ENCODE results near the gene JPH4.

The JPH4 gene

DNA sequence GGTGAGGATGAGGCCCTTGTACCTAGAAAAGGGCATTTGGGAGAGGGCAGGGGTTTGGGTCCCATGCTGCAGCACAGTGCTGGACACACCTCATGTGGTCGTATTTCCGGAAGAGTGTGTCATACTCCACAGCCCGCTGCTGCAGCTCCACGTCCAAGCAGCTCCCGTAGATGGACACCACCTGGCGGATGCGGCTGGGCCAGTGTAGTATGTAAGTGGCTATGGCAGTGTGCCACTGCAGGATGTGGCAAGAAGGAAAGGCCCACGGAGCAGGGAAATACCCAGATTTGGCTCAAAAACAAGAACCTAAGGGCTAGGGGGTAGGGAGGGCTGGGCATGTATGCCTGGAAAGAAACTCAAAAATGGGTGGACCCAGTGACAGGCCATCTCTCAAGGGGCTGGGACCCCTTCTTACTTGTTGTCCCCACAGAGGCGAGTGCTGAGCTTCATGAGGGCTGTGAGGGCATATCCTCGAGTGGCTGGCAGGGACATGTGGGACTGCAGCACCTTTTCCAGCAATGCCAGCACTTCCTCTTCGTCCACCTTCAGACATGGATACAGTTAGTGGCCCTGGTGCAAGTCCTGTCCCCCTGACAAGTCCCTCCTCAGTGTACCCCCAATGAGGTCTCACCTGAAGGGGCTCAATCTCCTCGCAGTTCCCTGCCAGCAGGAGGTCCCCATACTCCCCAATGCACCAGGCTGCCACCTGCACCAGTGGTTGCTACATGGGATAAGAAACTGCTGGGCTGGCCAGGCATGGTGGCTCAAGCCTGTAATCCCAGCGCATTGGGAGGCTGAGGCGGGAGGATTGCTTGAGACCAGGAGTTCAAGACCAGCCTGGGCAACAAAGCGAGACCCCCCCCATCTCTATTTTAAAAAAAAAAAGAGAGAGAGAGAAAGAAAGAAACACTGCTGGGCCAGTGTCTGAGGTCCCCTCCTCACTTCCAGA lies 16.4 kb downstream of the JPH4 start:
- DNase-seq: no peak

- DNase-seq: no peak
Observed at GRCh38 chr14:23561259-23561658, 17.3 kb downstream of the JPH4 start.

DNA sequence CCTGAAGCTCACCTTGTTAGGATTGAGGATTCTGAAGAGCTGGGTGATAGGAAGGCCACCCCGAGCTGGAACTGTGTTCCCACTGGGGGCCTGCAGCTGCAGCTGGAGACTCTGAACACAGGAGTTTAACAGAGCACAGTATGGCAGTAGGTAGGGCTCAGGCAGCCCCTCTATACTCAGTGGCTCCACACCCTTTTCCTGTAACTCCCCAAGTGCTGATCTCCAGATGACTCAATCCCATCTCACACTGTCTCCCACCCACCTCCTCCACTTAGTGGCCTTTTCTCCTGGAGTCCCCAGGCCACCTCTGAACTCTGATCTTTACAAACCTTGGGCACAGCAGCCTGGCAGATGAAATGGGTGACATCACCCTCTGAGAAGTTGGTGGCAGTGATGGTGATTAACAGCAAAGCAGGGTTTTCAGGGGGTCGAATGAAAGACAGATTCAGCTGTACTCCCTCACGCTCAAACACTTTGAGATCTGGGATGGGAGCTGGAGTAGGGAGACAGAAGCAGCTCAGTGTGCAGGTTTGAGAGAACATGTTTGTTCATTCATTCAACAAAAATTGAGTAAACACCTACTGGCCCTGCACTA lies 18.6 kb downstream of the JPH4 start:
- DNase-seq: no peak

GRCh38 chr14:23559010-23559925 lies 19.3 kb downstream of the JPH4 start:
- peak in 1 of 2 experiments; percentile 33 for DNase-seq

DNA sequence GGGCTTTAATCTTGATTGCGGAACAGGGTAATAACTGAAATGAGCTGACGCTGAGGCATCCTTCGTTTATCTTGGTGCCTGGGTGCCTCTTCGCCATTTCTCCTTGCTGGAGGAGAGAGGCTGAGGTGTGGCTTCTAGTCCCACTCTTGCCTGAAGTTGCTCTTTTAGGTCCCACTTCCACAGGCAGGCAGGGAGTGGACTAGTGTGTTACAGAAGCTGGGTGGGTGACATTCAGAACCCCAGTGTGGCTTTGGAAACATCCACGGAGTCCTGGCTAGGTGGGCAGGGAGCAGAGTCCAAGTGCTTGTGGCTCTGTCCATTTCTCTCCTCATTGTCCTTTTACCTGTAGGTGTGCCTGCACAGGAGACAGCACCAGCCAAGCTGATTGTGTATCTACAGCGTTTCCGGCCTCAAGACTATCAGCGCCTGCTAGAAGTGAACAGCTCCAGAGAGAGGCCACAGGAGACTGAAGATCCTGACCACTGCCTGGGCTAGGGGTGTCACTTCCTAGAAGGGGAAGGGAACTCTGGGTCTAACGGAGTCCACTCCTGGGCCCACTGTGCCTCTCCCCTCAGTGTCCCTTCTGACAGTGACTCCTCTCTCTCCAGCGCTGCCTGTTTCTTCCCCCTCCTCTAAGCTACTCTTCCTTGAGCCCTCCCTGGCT lies 20.1 kb downstream of the JPH4 start:
- no peak for DNase-seq

- DNase-seq: no peak
Observed at GRCh38 chr14:23557946-23558345, 20.6 kb downstream of the JPH4 start.

- no peak for DNase-seq
Observed at GRCh38 chr14:23557521-23557920, 21.1 kb downstream of the JPH4 start.

GRCh38 chr14:23556700-23557440 lies 21.7 kb downstream of the JPH4 start:
- no peak for DNase-seq

DNA sequence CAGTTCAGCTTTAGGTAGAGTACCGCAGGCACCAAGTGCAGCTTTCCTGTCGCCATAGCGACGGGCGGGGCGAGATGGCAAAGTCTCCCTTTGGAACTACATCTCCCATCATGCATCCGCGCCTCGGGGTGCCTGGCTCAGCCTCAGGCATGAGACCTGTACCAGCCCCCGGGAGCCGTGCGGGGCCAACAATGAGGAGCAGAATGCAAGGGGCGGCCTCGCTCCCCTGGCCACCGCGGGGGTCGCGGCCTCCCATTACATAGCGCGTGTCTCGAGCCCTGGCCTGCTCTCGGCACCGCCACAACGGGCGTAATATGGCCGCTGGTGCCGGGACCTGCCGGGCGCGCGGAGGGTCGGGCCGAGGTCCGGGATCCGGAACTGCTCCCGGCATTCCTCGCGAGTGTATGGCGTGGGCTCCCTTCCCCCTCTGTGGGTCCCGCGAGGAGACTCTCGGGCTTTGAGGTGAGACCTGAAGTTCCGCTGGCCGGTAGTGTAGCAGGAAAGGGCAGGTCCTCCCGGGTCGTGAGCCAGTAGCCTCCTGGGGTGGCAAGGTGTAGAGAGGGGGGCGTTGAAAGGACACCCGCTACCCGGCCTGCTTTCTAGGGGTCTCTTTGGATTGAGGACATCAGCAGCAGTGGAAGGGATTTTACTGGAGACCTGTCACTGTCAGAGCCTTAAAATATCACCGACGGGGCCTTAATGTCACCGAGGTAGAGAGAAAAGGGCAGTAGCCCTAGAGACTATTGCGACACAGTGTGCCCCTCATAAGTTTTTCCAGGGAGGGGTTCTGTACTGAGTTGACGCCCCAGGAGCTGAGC lies 22.5 kb downstream of the JPH4 start, which contains the start of gene THTPA:
Gene THTPA (plus strand): TSS at position 390 of the 818 bp plus-strand sequence. CDS start 487 bp downstream, outside the sequence.
- peak; percentile 74 to 84 for DNase-seq

DNA sequence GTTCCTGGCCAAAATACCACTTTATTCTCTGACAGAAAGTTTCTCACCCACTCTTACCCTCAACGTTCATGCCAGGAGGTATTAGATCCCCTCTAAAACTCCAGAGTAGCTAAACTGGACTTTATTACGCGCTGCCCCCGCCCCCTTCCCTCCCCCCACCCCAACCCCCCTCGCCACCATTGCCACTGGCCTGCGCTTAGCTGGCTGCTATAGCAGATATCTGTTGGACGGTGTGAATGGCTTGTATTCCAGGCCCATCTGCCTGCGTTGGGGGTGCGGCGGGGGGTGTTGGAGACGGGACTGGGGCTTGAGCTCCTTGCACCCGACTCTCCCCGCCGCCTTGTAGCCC lies 23.1 kb downstream of the JPH4 start:
- no peak for DNase-seq

DNA sequence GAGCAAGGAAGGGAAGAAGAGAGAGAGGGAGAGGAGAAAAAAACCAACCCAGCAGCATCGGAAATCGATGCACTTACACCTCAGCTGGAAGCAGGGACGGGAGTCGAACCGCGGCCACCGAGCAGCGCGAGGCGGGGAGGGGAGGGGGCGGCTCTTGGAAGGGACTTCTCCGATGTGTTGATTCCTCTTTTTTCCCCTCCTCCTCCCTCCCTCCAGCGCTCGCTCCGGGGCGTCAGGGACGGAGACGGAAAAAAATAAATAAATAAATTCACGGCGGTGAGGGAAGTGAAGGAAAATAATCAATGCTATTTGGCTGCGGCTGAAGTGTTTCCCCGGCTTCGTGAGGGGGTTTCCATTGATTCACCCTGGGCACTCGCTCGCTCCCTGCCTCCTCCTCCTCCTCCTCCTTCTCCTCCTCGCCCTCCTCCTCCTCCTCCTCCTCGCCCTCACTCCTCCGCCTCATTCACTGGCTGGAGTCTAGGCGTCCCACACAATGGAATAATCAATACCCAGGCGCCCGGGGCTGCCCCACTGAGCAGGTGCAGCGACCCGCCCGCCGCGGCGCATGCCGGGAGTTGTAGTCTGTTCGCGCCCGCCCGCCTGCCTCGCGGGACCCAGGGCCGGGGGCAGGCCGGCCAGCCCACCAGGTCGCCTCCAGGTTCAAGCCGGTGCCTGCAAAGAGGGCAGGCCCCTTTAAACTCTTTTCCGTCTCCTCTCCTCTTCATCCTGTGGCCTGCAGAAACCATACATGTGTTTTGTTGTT lies 27.1 kb downstream of the JPH4 start, which contains the start of gene ZFHX2:
Gene ZFHX2 (minus strand): TSS at position 500 of the 763 bp plus-strand sequence. CDS start 16,440 bp downstream, outside the sequence.
- peak; percentile 45 to 73 for DNase-seq

- no peak for DNase-seq
Observed at GRCh38 chr14:23550812-23551265, 27.8 kb downstream of the JPH4 start.

DNA sequence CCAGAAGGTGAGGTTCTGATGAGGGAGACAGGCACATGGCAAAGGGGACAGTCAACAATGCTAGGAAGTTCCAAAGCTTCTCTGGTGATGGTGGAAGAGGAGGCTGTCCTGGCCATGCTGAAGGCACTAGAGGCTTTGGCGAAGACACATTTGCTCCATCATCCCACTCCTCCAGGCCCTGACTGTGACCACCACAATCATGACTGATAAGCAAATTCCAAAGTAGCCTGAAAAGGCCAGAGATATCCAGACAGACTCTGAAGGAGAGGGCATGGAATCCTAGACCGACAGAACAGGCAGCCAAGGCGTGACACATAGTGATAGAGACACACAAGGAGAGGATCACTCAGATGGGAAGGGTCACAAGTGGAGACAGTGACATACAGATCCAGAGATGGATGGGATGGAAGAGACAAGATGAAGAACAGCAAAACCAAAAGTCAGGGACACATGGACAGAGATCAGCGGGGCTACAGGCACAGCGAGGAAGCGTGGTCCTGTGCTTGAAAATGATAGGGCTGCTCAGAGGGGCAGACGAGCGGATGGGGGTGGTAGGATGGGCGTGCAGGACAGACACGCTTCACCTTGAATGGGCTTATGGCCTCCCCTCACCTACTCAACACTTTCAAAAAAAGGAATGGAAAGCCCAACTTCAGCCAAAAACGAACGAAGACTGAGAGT lies 28.3 kb downstream of the JPH4 start:
- no peak for DNase-seq

DNA sequence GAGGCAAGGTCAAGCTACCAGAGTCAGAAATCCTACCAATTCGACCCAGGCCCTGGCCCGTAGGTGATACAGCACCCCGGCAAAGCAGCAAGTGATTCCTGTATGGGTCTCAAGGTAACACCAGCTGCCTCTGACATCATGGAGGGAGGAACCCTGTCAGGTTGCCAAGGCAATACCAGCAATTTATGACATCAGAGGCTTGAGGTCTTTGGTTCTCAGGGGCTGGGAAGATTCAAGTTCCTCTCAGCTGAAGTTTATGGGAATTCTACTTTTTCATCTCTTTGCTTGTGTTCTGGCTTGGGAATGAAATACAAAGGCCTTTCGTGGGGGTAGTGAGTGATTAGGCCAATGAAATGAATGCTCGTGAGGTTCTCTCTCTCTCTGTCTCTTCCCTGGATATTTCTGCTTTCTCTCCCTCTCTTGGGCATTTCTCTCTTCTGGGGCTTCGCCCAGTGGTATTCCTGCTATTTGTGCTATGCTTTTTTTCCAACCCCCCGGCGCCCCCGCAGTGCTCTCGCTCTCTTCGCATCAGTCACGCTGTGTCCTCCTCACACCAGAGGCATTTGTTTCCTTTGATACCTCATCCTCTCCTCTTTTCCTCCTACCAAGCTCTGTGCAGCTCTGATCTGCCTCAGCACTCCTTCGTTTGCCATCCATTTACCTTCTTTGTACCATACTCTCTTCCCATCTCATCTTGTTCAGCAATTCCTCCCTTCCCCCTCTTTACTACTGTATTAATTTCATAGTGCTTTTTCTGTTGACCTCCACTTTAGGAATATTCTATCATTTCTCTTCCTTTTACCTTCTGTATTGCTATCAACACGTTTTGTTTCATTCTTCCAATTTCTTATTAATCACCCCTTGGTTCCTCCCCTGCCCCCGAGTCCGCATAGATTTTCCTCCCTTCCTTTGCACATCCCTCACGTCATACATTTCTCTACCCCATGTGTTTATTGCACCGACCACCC lies 30.0 kb downstream of the JPH4 start:
- no peak for DNase-seq

DNA sequence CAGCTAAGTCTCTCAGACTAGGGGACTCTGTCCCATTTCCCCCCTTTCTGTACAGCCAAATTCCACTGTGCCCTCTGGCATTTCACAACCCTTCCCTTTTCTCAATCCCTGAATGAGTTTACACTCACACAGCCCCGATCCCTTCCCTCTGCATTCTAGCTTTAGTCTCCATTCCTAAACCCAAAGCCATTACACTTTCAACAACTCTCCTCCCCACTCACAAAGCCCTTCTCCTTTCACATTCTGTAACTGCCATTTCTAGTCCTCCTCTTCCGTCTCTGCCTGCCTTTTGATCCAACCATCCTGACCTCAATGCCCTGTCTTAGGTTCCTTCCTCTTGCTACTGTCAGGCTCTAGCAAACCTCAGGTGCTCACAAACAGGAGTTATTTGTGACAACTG lies 30.7 kb downstream of the JPH4 start:
- no peak for DNase-seq

- DNase-seq: no peak
Observed at GRCh38 chr14:23546450-23547035, 32.0 kb downstream of the JPH4 start.

GRCh38 chr14:23545740-23546365 lies 32.7 kb downstream of the JPH4 start:
- DNase-seq: no peak

All from SW 1271 (cell line).